ENCODE data around the gene CLEC2A. TPM values are rescaled to one million over a fixed set of nuclear protein-coding genes. Genes with fewer than 3 reads are reported as not detected.
A peak's percentile ranks its signal among the peaks of the same experiment; 100 is the strongest.

CLEC2A gene
- total and polyA plus RNA-seq, 2 experiments from 2014 or later = not detected

- no peak for TF ChIP-seq CTCF (conservative IDR thresholded peaks at IDR 0.05; ENCODE audit: low read depth in 2 of 2)
- TF ChIP-seq NANOG (IDR thresholded peaks at IDR 0.05; ENCODE audit: borderline replicate concordance) = no peak
- TF ChIP-seq STAT1 (IDR thresholded peaks at IDR 0.05; ENCODE audit: unreplicated experiment) = no peak
- TF ChIP-seq EZH2 (IDR thresholded peaks at IDR 0.05; ENCODE audit: low read depth, unreplicated experiment) = no peak
Measured at GRCh38 chr12:9870286-9870866, 61.8 kb downstream of the CLEC2A start (continued).

GRCh38 chr12:9869307-9870161, 62.6 kb downstream of the CLEC2A start, which contains the start of gene CLEC2B:
CLEC2B (minus strand) TSS chr12:9869354.
- ATAC-seq (peak; percentile 38; the same call in 2 of the 3 replicates), DNase-seq (ENCODE audit: low spot score) (no peak)
- Histone ChIP-seq H3K36me3 (ENCODE audit: insufficient read depth) (no peaks in the 10 kb centered on the region), H3F3A (replicated peaks; ENCODE audit: low read depth) (no peaks in the 10 kb centered on the region), H3K9me2 (ENCODE audit: insufficient read depth) (peaks cover 7% of the 10 kb centered on the region; the same call in 1 of the 2 replicates), H4K20me1 (replicated peaks; ENCODE audit: insufficient read depth) (no peaks in the 10 kb centered on the region), H3K27ac (ENCODE audit: low read depth) (no peak within 1 kb of the TSS), H3K4me1 (ENCODE audit: insufficient read depth) (peaks cover 19% of the 10 kb centered on the region), H3K4me2 (peak within 1 kb of the TSS; percentile 18; the same call in 1 of the 2 replicates), H2AFZ (peak within 1 kb of the TSS; percentile 23; the same call in 1 of the 2 replicates), H3K4me3 (no peak within 1 kb of the TSS), H3K79me2 (replicated peaks; ENCODE audit: insufficient read depth) (no peaks in the 10 kb centered on the region), H3K27me3 (ENCODE audit: insufficient read depth) (no peaks in the 10 kb centered on the region)
- Mint-ChIP-seq H3K36me3 (ENCODE audit: low read depth) (no peaks in the 10 kb centered on the region), H3K4me3 (no peak within 1 kb of the TSS), H3K27me3 (ENCODE audit: insufficient read depth, low read depth, poor library complexity) (no peaks in the 10 kb centered on the region), H3K4me1 (peaks cover 15% of the 10 kb centered on the region; the same call in 2 of the 3 replicates), H3K9me3 (no peaks in the 10 kb centered on the region), H3K27ac (peak within 1 kb of the TSS; percentile 68; the same call in 1 of the 2 replicates)
- TF ChIP-seq CREB1 (CRISPR knock-in tag; IDR thresholded peaks at IDR 0.05; ENCODE audit: low read depth) (no peak), STAT1 (IDR thresholded peaks at IDR 0.05; ENCODE audit: unreplicated experiment) (no peak), POLR2AphosphoS5 (IDR thresholded peaks at IDR 0.05; ENCODE audit: low read depth) (no peak), EZH2phosphoT487 (IDR thresholded peaks at IDR 0.05; ENCODE audit: unreplicated experiment) (no peak), JUNB (IDR thresholded peaks at IDR 0.05; ENCODE audit: unreplicated experiment) (no peak), NANOG (IDR thresholded peaks at IDR 0.05; ENCODE audit: borderline replicate concordance) (no peak), REST (IDR thresholded peaks at IDR 0.05; ENCODE audit: unreplicated experiment) (no peak), ZNF462 (CRISPR knock-in tag; IDR thresholded peaks at IDR 0.05) (no peak)
